Stimulated activated CD8-positive, alpha-beta memory T cell treated with anti-CD3 and anti-CD28 coated beads, Interleukin-4, amount 100 ng/mL, for 1 hour (primary cell): ENCODE measurements around the gene RMP24.

ENCODE experiments used
- DNase-seq, 2 donors: peaks; one replicate each; pipeline ENCODE4 v3.0.0-alpha.2; 2020; ENCODE audit warnings: low read depth in 2 of 2, low spot score in 1 of 2

The RMP24 gene

GRCh38 chr18:36028859-36029258 lies 56.4 kb downstream of the RMP24 start:
- DNase-seq, result no peak
